ENCODE measurements around the gene CD6.

DNA sequence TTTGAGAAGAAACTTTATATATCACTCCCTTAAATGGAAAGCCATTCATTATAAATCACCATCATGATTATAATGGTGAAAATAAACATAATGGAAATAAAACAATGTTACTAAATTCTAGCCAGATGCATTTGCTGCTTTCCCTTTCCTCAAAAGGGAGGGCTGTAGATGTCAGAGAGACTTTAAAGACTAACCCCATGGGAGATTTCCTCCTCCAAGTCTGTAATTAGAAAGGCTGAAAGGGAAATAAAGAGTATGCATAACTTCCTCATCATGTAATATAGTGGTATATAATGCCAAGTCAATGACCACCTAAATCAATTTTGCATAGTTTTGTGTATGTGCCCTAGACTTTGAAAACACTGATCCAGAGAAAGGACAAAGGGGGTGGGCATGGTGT, 6.4 kb downstream of the CD6 start:
- TF ChIP-seq POLR2AphosphoS5 (IDR thresholded peaks at IDR 0.05), result no peak
- TF ChIP-seq CTCF (IDR thresholded peaks at IDR 0.05), result no peak
- no peak for TF ChIP-seq POLR2A (IDR thresholded peaks at IDR 0.05)
